ENCODE results near the gene PRELID1. TPM values are rescaled to one million over a fixed set of nuclear protein-coding genes. Genes with fewer than 3 reads are reported as not detected.

Gene PRELID1
- total and polyA plus RNA-seq, 12 donors = 32.3 to 166 (median 37.1) TPM

DNA sequence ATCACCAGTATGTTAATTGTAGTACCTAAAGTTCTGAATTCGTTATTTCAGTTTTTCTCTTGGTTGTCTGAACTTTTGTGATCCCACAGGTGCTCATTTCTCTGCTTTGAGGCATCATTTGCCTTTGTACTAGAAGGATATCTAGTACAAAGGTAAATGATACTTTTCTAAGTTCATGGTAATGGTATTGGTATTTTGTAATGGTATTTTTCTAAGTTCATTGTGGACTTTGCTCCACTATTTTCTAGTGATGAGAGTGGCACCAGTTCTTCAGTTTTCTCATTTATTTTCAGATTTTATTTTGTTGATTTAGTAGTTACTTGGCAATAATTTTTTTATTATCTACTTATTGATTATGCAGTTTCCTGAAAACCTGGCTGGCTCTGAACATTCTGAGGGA, 42.1 kb upstream of the PRELID1 start:
- Histone ChIP-seq H3K27me3 (no peaks in the 10 kb centered on the region), H3K27ac (no peak overlapping the region), H3K36me3 (peaks cover 0 to 100% (median 54%) of the 10 kb centered on the region in 9 donors), H3K4me3 (no peak overlapping the region), H3K4me1 (no peaks in the 10 kb centered on the region), H3K9me3 (no peaks in the 10 kb centered on the region)
- no peak for ATAC-seq
- WGBS, 2 donors = 88 to 95% methylated on average over 1 of the region's 1 CpG
- DNase-seq = no peak
- TF ChIP-seq, protein P1, sequence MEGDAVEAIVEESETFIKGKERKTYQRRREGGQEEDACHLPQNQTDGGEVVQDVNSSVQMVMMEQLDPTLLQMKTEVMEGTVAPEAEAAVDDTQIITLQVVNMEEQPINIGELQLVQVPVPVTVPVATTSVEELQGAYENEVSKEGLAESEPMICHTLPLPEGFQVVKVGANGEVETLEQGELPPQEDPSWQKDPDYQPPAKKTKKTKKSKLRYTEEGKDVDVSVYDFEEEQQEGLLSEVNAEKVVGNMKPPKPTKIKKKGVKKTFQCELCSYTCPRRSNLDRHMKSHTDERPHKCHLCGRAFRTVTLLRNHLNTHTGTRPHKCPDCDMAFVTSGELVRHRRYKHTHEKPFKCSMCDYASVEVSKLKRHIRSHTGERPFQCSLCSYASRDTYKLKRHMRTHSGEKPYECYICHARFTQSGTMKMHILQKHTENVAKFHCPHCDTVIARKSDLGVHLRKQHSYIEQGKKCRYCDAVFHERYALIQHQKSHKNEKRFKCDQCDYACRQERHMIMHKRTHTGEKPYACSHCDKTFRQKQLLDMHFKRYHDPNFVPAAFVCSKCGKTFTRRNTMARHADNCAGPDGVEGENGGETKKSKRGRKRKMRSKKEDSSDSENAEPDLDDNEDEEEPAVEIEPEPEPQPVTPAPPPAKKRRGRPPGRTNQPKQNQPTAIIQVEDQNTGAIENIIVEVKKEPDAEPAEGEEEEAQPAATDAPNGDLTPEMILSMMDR (IDR thresholded peaks at IDR 0.05) = no peak
- intact Hi-C loops (cut with DNase I) = no loop called here

DNA sequence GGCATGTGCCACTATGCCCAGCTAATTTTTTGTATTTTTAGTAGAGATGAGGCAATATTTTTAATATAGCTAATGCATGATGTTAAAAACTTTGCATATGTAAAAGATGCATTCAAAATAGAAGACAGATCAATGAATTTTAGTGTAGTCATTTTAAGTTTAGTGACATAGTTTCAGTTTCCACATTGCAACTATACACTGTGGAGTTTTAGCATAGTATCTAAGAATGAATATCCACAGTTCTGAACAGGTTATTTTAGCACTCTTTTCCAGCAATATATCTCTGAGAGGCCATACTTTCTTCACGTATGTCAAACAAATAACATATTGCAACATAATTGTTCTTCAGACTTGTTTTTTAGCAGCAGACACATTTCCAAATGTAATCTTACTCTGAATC, 39.4 kb upstream of the PRELID1 start:
- TF ChIP-seq, protein P1 (IDR thresholded peaks at IDR 0.05) = no peak
- DNase-seq (no peak), ATAC-seq (no peak)
- peaks cover 0 to 100% (median 55%) of the 10 kb centered on the region in 9 donors for H3K36me3 ChIP-seq
- intact Hi-C loops (cut with DNase I) = no loop called here
- H3K4me3 ChIP-seq = no peak overlapping the region
- no peak overlapping the region for H3K27ac ChIP-seq
- H3K4me1 ChIP-seq = no peaks in the 10 kb centered on the region
- no peaks in the 10 kb centered on the region for H3K9me3 ChIP-seq
- 94 to 98% methylated on average over 1 of the region's 1 CpG for WGBS, 2 donors
- H3K27me3 ChIP-seq = no peaks in the 10 kb centered on the region

DNA sequence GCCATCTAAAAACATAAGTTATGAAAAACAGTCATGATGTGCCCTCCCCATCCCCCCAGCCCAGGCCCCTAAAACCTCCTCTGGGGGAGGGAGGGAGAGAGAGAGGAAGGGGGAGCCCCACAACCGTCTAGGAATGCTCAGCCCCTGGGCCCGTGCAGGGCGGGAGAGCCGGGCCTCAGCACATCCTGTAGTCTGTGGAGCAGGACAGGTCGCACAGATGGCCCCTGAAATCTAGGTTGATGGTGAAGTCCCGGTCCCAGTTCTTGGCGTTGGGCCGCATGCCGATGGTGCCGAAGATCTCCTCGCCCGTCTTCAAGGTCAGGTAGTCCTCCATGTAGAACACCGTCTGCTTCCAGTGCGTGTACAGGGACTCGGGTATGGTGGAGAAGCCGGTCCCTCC, 38.2 kb upstream of the PRELID1 start:
- Histone ChIP-seq H3K27me3 (no peaks in the 10 kb centered on the region), H3K9me3 (no peaks in the 10 kb centered on the region), H3K4me3 (no peak overlapping the region), H3K4me1 (no peaks in the 10 kb centered on the region), H3K27ac (no peak overlapping the region), H3K36me3 (peaks cover 0 to 100% (median 57%) of the 10 kb centered on the region in 9 donors)
- intact Hi-C loops (cut with DNase I) = no loop called here
- peak in 2 of 8 donors; percentile 41 to 59 for ATAC-seq
- DNase-seq = no peak
- TF ChIP-seq, protein P1 (IDR thresholded peaks at IDR 0.05) = no peak
- WGBS, 2 donors = 95% methylated on average over 16 of the region's 16 CpGs

DNA sequence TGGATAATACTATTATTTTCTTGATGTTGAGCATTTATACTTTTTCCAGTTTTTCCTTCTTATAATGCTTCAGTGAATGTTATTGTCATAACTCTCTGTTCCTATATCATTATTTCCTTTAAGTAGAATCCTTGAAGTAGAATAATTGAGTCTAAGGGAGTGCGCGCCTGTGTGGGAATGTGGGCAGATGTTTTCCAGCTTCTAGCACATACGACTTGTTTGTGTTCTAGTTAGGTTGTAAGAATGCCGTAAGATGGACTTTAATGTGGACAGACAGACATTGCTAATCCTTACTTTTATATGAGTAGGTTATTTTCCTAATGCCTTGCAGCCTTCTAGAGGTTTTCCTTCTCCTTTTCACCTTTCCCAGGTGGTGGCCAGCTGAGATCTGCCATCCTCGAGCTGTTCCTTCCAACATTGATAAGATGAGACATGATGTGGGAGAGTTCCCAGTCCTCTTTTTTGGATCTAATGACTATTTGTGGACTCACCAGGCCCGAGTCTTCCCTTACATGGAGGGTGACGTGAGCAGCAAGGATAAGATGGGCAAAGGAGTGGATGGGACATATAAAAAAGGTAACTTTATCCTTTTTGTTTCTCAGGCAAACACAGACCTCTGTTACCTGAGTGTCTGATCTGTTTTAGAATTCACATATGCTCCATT, 34.2 kb upstream of the PRELID1 start:
- no peaks in the 10 kb centered on the region for H3K4me1 ChIP-seq
- ATAC-seq = no peak
- H3K27ac ChIP-seq = no peak overlapping the region
- no peaks in the 10 kb centered on the region for H3K27me3 ChIP-seq
- no peaks in the 10 kb centered on the region for H3K9me3 ChIP-seq
- H3K4me3 ChIP-seq = no peak overlapping the region
- H3K36me3 ChIP-seq = peaks cover 0 to 100% (median 44%) of the 10 kb centered on the region in 9 donors
- no peak for DNase-seq
- intact Hi-C loops (cut with DNase I) = no loop called here
- TF ChIP-seq, protein P1 (IDR thresholded peaks at IDR 0.05) = no peak
- 89 to 92% methylated on average over 7 of the region's 7 CpGs for WGBS, 2 donors
